ENCODE results near the gene CDCA8. TPM values are rescaled to one million over a fixed set of nuclear protein-coding genes. Genes with fewer than 3 reads are reported as not detected.

The CDCA8 gene
- total RNA-seq, 1 experiment from 2014 or later, result 51.7 TPM

GRCh38 chr1:37655274-37655673 is 37.0 kb upstream of the CDCA8 start:
- Histone ChIP-seq H3K79me2 (ENCODE audit: insufficient read depth, low read length) (no peaks in the 10 kb centered on the region), H3K27me3 (ENCODE audit: insufficient read depth, low read length) (no peaks in the 10 kb centered on the region), H3K9me3 (ENCODE audit: control insufficient read depth in 1 of 2, insufficient read depth in 1 of 2, low read depth in 1 of 2, low read length in 2 of 2) (no peaks in the 10 kb centered on the region), H4K20me1 (ENCODE audit: insufficient read depth) (no peaks in the 10 kb centered on the region), H2AFZ (ENCODE audit: low read depth, low read length, poor library complexity, severe bottlenecking) (no peak overlapping the region), H3K27ac (ENCODE audit: low read depth, low read length) (no peak overlapping the region), H3K4me1 (ENCODE audit: control insufficient read depth in 1 of 2, insufficient read depth in 2 of 2, low read length in 2 of 2) (no peaks in the 10 kb centered on the region), H3K4me2 (ENCODE audit: low read length) (no peak overlapping the region), H3K9ac (ENCODE audit: low read length) (no peak overlapping the region), H3K4me3 (replicated peaks in 1 of 2; ENCODE audit: low read depth in 1 of 2, low read length in 2 of 2) (no peak overlapping the region), H3K9me2 (ENCODE audit: insufficient read depth) (no peaks in the 10 kb centered on the region), H3K36me3 (ENCODE audit: control insufficient read depth in 1 of 2, insufficient read depth in 2 of 2, low read length in 2 of 2) (no peaks in the 10 kb centered on the region)
- CTCF ChIA-PET, result interaction anchor here (1.3 kb wide), 1 partner anchor 53 kb away, joined by 7 read pairs; no protein-coding TSS in a partner anchor
- POLR2A ChIA-PET, result no interaction called here
- RAD21 ChIA-PET (ENCODE audit: low non-redundant PET in 1 of 2, low total read pairs in 2 of 2, uncharacterized antibody in 2 of 2, unreplicated experiment in 2 of 2), result interaction anchor here (0.7 to 1.1 kb wide), 2 partner anchors 30 to 197 kb away, joined by 3 read pairs; no protein-coding TSS in a partner anchor
- DNase-seq (ENCODE audit: low read depth, low spot score) (no peak), ATAC-seq (peak; percentile 62)
- TF ChIP-seq CTCF (IDR thresholded peaks at IDR 0.05 in 2 of 3, conservative IDR thresholded peaks at IDR 0.05 in 1 of 3; ENCODE audit: borderline replicate concordance in 1 of 3, insufficient read depth in 1 of 3, low read depth in 2 of 3, low read length in 2 of 3) (0 out of 6 replicates have a peak, but pooled peaks of 1 of the 3 experiments have one; percentile 9), ELF1 (IDR thresholded peaks at IDR 0.05; ENCODE audit: borderline replicate concordance, low read depth) (no peak)
- intact Hi-C loops (cut with micrococcal nuclease), result no loop called here
- BruUV-seq (replicated peaks), result no TSS peak

- intact Hi-C loops (cut with micrococcal nuclease), result no loop called here
- Histone ChIP-seq H3K36me3 (ENCODE audit: control insufficient read depth in 1 of 2, insufficient read depth in 2 of 2, low read length in 2 of 2) (no peaks in the 10 kb centered on the region), H3K79me2 (ENCODE audit: insufficient read depth, low read length) (no peaks in the 10 kb centered on the region), H3K4me1 (ENCODE audit: control insufficient read depth in 1 of 2, insufficient read depth in 2 of 2, low read length in 2 of 2) (no peaks in the 10 kb centered on the region), H3K9me3 (ENCODE audit: control insufficient read depth in 1 of 2, insufficient read depth in 1 of 2, low read depth in 1 of 2, low read length in 2 of 2) (no peaks in the 10 kb centered on the region), H3K27ac (ENCODE audit: low read depth, low read length) (no peak overlapping the region), H3K9me2 (ENCODE audit: insufficient read depth) (no peaks in the 10 kb centered on the region), H3K4me3 (replicated peaks in 1 of 2; ENCODE audit: low read depth in 1 of 2, low read length in 2 of 2) (no peak overlapping the region), H4K20me1 (ENCODE audit: insufficient read depth) (no peaks in the 10 kb centered on the region), H3K27me3 (ENCODE audit: insufficient read depth, low read length) (no peaks in the 10 kb centered on the region), H3K9ac (ENCODE audit: low read length) (no peak overlapping the region), H2AFZ (ENCODE audit: low read depth, low read length, poor library complexity, severe bottlenecking) (no peak overlapping the region), H3K4me2 (ENCODE audit: low read length) (no peak overlapping the region)
- DNase-seq (ENCODE audit: low read depth, low spot score) (no peak), ATAC-seq (no peak)
- ChIA-PET CTCF (no interaction called here), RAD21 (ENCODE audit: low non-redundant PET in 1 of 2, low total read pairs in 2 of 2, uncharacterized antibody in 2 of 2, unreplicated experiment in 2 of 2) (no interaction called here), POLR2A (no interaction called here)
- no TSS peak for BruUV-seq (replicated peaks)
- TF ChIP-seq CEBPB (IDR thresholded peaks at IDR 0.05; ENCODE audit: low read depth) (no peak), JUND (IDR thresholded peaks at IDR 0.05) (no peak), EZH2phosphoT487 (IDR thresholded peaks at IDR 0.05; ENCODE audit: borderline replicate concordance) (no peak), TCF7L2 (IDR thresholded peaks at IDR 0.05; ENCODE audit: borderline replicate concordance, extremely low read depth, insufficient read depth, insufficient read length) (no peak), REST (IDR thresholded peaks at IDR 0.05; ENCODE audit: low read depth) (no peak), POLR2AphosphoS5 (IDR thresholded peaks at IDR 0.05; ENCODE audit: low read depth, low read length) (no peak), ZFX (IDR thresholded peaks at IDR 0.05) (no peak), ZBTB33 (IDR thresholded peaks at IDR 0.05; ENCODE audit: extremely low read depth, insufficient replicate concordance, low read length) (no peak), ATF3 (IDR thresholded peaks at IDR 0.05) (no peak), POLR2A (IDR thresholded peaks at IDR 0.05; ENCODE audit: borderline replicate concordance, extremely low read depth, insufficient read depth, insufficient read length) (no peak), ZNF274 (IDR thresholded peaks at IDR 0.05; ENCODE audit: low read depth, low read length) (no peak)
Observed at GRCh38 chr1:37656026-37656425, 36.3 kb upstream of the CDCA8 start.
